Mesendoderm (in vitro differentiated cells): ENCODE data around the gene DNAJB8.

Source experiments
- DNase-seq: peaks from one replicate; pipeline ENCODE4 v3.0.0; 2013
- H2AK5ac ChIP-seq: 2 replicates; pipeline ENCODE4 v1.6.1; 2013; ENCODE audit warnings: low read length, inconsistent platforms
- H2BK120ac ChIP-seq: 2 replicates; pipeline ENCODE4 v1.6.1; 2013; ENCODE audit warnings: low read depth, mild to moderate bottlenecking, low read length, moderate library complexity, mixed read lengths
- H2BK15ac ChIP-seq: replicated peaks from 2 replicates; pipeline ENCODE4 v1.6.1; 2013; ENCODE audit warnings: low read depth, mild to moderate bottlenecking, moderate library complexity
- H2BK5ac ChIP-seq: 2 replicates; pipeline ENCODE4 v1.6.1; 2013; ENCODE audit warnings: low read length, inconsistent platforms
- H3K18ac ChIP-seq: 2 replicates; pipeline ENCODE4 v1.6.1; 2013; ENCODE audit warnings: mild to moderate bottlenecking, low read length, mixed read lengths
- H3K23ac ChIP-seq: one replicate; pipeline ENCODE4 v1.6.1; 2013; ENCODE audit warnings: low read length
- H3K27ac ChIP-seq: 2 replicates; pipeline ENCODE4 v1.5.1; 2013; ENCODE audit warnings: low read depth, mild to moderate bottlenecking, inconsistent platforms, low read length, moderate library complexity
- H3K27me3 ChIP-seq: 2 replicates; pipeline ENCODE4 v1.6.1; 2013; ENCODE audit warnings: low read length, control low read depth, mild to moderate bottlenecking, inconsistent platforms; ENCODE audit not compliant: insufficient read depth, poor library complexity
- H3K36me3 ChIP-seq: 2 replicates; pipeline ENCODE4 v1.6.1; 2013; ENCODE audit warnings: low read length, inconsistent platforms; ENCODE audit not compliant: control insufficient read depth, insufficient read depth
- H3K4ac ChIP-seq: one replicate; pipeline ENCODE4 v1.6.1; 2013; ENCODE audit warnings: low read depth, mild to moderate bottlenecking, low read length, moderate library complexity
- H3K4me1 ChIP-seq: 2 replicates; pipeline ENCODE4 v1.6.1; 2013; ENCODE audit warnings: low read depth, low read length, inconsistent platforms; ENCODE audit not compliant: control insufficient read depth
- H3K4me2 ChIP-seq: 2 replicates; pipeline ENCODE4 v1.6.1; 2013; ENCODE audit warnings: low read length
- H3K4me3 ChIP-seq: 2 replicates; pipeline ENCODE4 v1.5.1; 2013; ENCODE audit warnings: mild to moderate bottlenecking, low read length
- H3K56ac ChIP-seq: one replicate; pipeline ENCODE4 v1.6.1; 2013; ENCODE audit warnings: low read length
- H3K79me1 ChIP-seq: 2 replicates; pipeline ENCODE4 v1.6.1; 2013; ENCODE audit warnings: low read length, inconsistent platforms
- H3K79me2 ChIP-seq: 2 replicates; pipeline ENCODE4 v1.6.1; 2013; ENCODE audit warnings: mild to moderate bottlenecking, low read length; ENCODE audit not compliant: control insufficient read depth, insufficient read depth
- H3K9ac ChIP-seq: 2 replicates; pipeline ENCODE4 v1.6.1; 2013; ENCODE audit warnings: low read length, inconsistent platforms
- H4K5ac ChIP-seq: one replicate; pipeline ENCODE4 v1.6.1; 2013; ENCODE audit warnings: low read length
- H4K8ac ChIP-seq: one replicate; pipeline ENCODE4 v1.6.1; 2013; ENCODE audit warnings: low read depth, mild to moderate bottlenecking, control low read depth, low read length, moderate library complexity
- WGBS: extraction: QIAGEN DNeasy Blood & Tissue Kit; methylation state at CpG from one replicate; pipeline ENCODE4 v1.1.7; 2013; ENCODE audit warnings: low lambda C conversion rate, missing lambda C conversion rate; ENCODE audit not compliant: insufficient coverage; ENCODE audit errors: extremely low coverage; 5-methylcytosine and 5-hydroxymethylcytosine counted together

The DNAJB8 gene

GRCh38 chr3:128501431-128501830 is 34.7 kb upstream of the DNAJB8 start:
- Histone ChIP-seq H3K27ac (no peak overlapping the region), H3K4me2 (no peak overlapping the region), H2BK15ac (no peak overlapping the region), H3K4ac (no peak overlapping the region), H3K9ac (no peak overlapping the region), H4K8ac (no peak overlapping the region), H3K4me1 (peaks cover 8% of the 10 kb centered on the region), H4K5ac (no peak overlapping the region), H3K79me1 (no peaks in the 10 kb centered on the region), H3K79me2 (no peaks in the 10 kb centered on the region), H3K56ac (no peak overlapping the region), H2BK5ac (no peak overlapping the region), H3K23ac (no peak overlapping the region), H3K18ac (no peak overlapping the region), H3K27me3 (peaks cover 9% of the 10 kb centered on the region), H2BK120ac (no peak overlapping the region), H2AK5ac (no peak overlapping the region), H3K4me3 (no peak overlapping the region), H3K36me3 (no peaks in the 10 kb centered on the region)
- no CpG with 5 or more reads among the region's 3 CpGs for WGBS
- no peak for DNase-seq

- H3K9ac ChIP-seq, result no peak overlapping the region
- H4K8ac ChIP-seq, result no peak overlapping the region
- H3K36me3 ChIP-seq, result no peaks in the 10 kb centered on the region
- no peak for DNase-seq
- no peak overlapping the region for H2BK15ac ChIP-seq
- no CpG with 5 or more reads among the region's 4 CpGs for WGBS
- no peak overlapping the region for H2AK5ac ChIP-seq
- H3K79me2 ChIP-seq, result no peaks in the 10 kb centered on the region
- H3K23ac ChIP-seq, result no peak overlapping the region
- no peak overlapping the region for H4K5ac ChIP-seq
- no peak overlapping the region for H2BK120ac ChIP-seq
- H3K27ac ChIP-seq, result no peak overlapping the region
- H3K18ac ChIP-seq, result no peak overlapping the region
- H3K27me3 ChIP-seq, result peaks cover 17% of the 10 kb centered on the region
- no peaks in the 10 kb centered on the region for H3K79me1 ChIP-seq
- H3K4me1 ChIP-seq, result peaks cover 11% of the 10 kb centered on the region
- no peak overlapping the region for H3K4me3 ChIP-seq
- no peak overlapping the region for H2BK5ac ChIP-seq
- no peak overlapping the region for H3K56ac ChIP-seq
- no peak overlapping the region for H3K4ac ChIP-seq
- no peak overlapping the region for H3K4me2 ChIP-seq
These were observed 33.9 kb upstream of the DNAJB8 start for GRCh38 chr3:128500556-128500955.

GRCh38 chr3:128499724-128500275 is 33.1 kb upstream of the DNAJB8 start:
- Histone ChIP-seq H3K4me3 (no peak overlapping the region), H4K8ac (no peak overlapping the region), H2BK120ac (no peak overlapping the region), H3K4ac (no peak overlapping the region), H3K79me2 (no peaks in the 10 kb centered on the region), H2AK5ac (no peak overlapping the region), H2BK5ac (no peak overlapping the region), H3K27ac (no peak overlapping the region), H3K27me3 (peaks cover 23% of the 10 kb centered on the region), H3K18ac (no peak overlapping the region), H3K4me1 (peaks cover 12% of the 10 kb centered on the region), H3K56ac (no peak overlapping the region), H3K36me3 (no peaks in the 10 kb centered on the region), H3K23ac (no peak overlapping the region), H2BK15ac (no peak overlapping the region), H3K4me2 (no peak overlapping the region), H4K5ac (no peak overlapping the region), H3K79me1 (no peaks in the 10 kb centered on the region), H3K9ac (no peak overlapping the region)
- no CpG with 5 or more reads among the region's 4 CpGs for WGBS
- DNase-seq, result no peak

GRCh38 chr3:128498901-128499530 is 32.3 kb upstream of the DNAJB8 start:
- H2BK5ac ChIP-seq, result no peak overlapping the region
- H3K27me3 ChIP-seq, result peaks cover 29% of the 10 kb centered on the region
- DNase-seq, result no peak
- H3K23ac ChIP-seq, result no peak overlapping the region
- H3K4me1 ChIP-seq, result peaks cover 12% of the 10 kb centered on the region
- H3K27ac ChIP-seq, result no peak overlapping the region
- no peak overlapping the region for H3K4ac ChIP-seq
- no peaks in the 10 kb centered on the region for H3K36me3 ChIP-seq
- no peak overlapping the region for H3K56ac ChIP-seq
- H3K4me2 ChIP-seq, result no peak overlapping the region
- H2BK15ac ChIP-seq, result no peak overlapping the region
- no peaks in the 10 kb centered on the region for H3K79me1 ChIP-seq
- no peak overlapping the region for H4K8ac ChIP-seq
- no peak overlapping the region for H3K4me3 ChIP-seq
- H2BK120ac ChIP-seq, result no peak overlapping the region
- no peak overlapping the region for H4K5ac ChIP-seq
- no CpG with 5 or more reads among the region's 15 CpGs for WGBS
- no peak overlapping the region for H3K9ac ChIP-seq
- H3K79me2 ChIP-seq, result no peaks in the 10 kb centered on the region
- H3K18ac ChIP-seq, result no peak overlapping the region
- H2AK5ac ChIP-seq, result no peak overlapping the region

GRCh38 chr3:128498127-128498626 is 31.5 kb upstream of the DNAJB8 start:
- Histone ChIP-seq H3K27ac (no peak overlapping the region), H3K56ac (no peak overlapping the region), H2BK15ac (no peak overlapping the region), H3K4ac (no peak overlapping the region), H2AK5ac (no peak overlapping the region), H3K18ac (no peak overlapping the region), H4K8ac (no peak overlapping the region), H3K9ac (no peak overlapping the region), H3K23ac (no peak overlapping the region), H2BK5ac (no peak overlapping the region), H3K4me1 (peaks cover 12% of the 10 kb centered on the region), H3K36me3 (no peaks in the 10 kb centered on the region), H3K4me3 (no peak overlapping the region), H4K5ac (no peak overlapping the region), H3K79me2 (no peaks in the 10 kb centered on the region), H3K4me2 (no peak overlapping the region), H2BK120ac (no peak overlapping the region), H3K79me1 (no peaks in the 10 kb centered on the region), H3K27me3 (peaks cover 36% of the 10 kb centered on the region)
- no CpG with 5 or more reads among the region's 5 CpGs for WGBS
- DNase-seq, result no peak
